Measurements from ENCODE around the gene TSPAN13.

DNA sequence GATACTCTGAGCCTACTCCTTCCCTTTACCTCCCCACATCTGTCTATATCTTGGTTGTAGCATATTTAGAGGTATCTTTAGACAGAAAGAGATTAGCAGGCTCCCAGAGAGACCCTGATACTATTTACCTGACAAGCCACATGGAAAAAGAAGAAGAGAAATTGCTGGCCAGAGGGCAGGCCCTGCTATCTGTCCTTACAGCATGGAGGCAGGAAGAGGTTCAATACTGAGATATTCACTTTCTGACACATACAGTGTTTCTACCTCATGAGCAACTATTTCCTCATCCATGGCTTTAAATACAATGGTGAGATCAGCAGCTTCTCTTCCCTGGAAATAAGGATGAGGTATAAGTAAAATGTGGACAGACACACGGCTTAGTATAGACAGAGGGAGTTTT, 33.9 kb upstream of the TSPAN13 start:
- TF ChIP-seq SUZ12 (IDR thresholded peaks at IDR 0.05; ENCODE audit: extremely low read depth, insufficient read depth, insufficient read length) (no peak), ZNF274 (IDR thresholded peaks at IDR 0.05; ENCODE audit: low read depth, low read length) (no peak)
